HL-60/S4 (cell line): Measurements from ENCODE around the gene CEMIP2.

Experiments
- in situ Hi-C: fragments of 300-500 bp; cut with MboI; formaldehyde crosslinking; loops from 2 replicates; pipeline ENCODE4 v1.14.3; 2022; ENCODE audit warnings: low sequenced_read_pairs

CEMIP2 gene

DNA sequence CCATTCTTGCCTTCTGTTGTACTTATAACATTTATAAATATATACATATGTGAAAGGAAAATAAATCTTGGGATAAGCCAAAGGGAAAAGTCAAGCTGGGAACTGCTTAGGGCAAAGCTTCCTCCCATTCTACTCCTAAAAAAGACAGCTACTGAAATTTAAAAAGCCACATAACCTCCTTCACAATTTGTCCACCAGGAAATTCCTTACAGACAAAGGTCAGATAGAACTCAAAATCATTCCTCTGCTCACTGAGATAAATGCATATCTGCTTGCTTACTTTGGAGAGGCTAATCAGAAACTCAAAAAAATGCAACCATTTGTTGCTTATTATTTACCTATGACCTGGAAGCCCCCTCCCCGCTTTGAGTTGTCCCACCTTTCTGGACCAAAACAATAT, 112.5 kb downstream of the CEMIP2 start:
- in situ Hi-C loops = no loop called here

DNA sequence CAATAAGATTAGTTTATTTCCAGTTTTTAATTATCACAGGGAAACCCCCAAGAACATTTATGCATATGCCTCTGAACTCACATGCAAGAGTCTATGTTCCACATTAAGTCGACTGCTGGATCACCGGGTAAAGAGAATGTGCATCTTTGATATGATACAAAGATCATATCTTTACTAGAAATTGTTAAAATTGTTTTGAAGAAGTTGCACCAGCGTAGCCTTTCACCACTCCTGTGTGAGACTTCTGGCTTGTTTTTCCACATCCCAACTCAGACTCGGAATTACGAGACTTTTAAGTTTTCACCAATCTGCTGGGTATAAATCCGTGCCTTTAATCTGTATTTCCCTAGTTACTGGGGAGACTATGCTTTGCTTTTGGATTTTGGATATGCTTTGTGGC, 113.2 kb downstream of the CEMIP2 start:
- in situ Hi-C loops = no loop called here

DNA sequence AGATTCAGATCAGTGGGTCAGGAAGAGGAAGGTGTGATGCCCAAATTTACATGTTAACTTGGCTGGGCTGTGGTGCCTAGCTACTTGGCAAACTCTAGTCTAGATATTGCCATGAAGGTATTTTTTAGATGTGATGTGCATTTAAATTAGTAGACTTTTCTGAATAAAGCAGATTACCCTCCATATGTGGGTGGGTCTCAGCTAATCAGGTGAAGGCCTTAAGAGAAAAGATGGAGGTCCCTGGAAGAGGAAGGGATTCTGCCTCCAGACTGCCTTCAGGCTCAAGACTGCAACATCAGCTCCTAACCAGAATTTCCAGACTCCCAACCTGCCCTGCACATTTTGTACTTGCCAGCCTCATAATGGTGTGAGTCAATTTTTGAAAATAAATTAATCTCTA, 115.8 kb downstream of the CEMIP2 start:
- in situ Hi-C loops = no loop called here

GRCh38 chr9:71648453-71648852, 119.9 kb downstream of the CEMIP2 start:
- in situ Hi-C loops = no loop called here

DNA sequence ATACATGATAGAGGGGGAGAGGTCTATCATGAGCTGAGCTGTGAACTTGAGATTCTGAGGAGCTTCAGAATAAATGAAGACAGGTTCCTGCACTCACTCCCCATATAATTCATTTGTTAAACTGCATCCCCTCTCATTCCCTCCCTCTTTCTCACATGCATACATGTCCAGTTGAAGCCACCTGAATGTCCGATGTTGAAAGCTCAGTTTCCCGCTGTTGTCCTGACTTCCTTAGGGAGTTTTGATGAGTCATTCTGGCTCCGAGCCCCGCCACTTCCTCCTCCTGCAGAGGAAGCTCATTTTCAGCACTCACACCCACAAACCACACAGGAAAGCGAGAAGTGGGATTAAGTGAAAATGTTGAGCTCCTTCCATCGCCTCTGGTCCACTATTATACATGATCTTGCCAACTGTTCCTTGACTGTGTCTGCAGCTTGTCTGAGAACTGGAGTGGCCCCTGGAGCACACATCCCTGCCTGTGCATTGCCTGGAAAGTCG, 121.2 kb downstream of the CEMIP2 start:
- in situ Hi-C loops = no loop called here

DNA sequence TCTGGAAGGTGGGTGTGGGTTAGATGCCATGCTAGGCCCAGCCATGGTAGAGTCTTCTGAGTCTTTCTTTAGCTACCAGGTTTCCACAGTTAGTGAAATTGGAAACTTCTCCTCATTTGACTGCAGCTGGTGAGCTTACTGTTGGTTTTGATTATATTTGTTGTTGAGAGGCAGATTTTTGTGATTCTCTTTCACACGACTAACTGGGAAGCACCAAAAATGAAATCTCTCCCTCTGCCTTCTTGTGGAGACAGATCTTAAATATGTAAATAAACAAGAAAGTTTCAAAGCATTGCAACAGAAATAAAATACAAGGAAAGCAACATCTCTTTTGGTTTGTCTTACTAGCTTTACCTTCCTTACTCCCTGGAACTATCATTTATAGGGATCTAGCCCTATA, 122.2 kb downstream of the CEMIP2 start:
- in situ Hi-C loops = no loop called here

DNA sequence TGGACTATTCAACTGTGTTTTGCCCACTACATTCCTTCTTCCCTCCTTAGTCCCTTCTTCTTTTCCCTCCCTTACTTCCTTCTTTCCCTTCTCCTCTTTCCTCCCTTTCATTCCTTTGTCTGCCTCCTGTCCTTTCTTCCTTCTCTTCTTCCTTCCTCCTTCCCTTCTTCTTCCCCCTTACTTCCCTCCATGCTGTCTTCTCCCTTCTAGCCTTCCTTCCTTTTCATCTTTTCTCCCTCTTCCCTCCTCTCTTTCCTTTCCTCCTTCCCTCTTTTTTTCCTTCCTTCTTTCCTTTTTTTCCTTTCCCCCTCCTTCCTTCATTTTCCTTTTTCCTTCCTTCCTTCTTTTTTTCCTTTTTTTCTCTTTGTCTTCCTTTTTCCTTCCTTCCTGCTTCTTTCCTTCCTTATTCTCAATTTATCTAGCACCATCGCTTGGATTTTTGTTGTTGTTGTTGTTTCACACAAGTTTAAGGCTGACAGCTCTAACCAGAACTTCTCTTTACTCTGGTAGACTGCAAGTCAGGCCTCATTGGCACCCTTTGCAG, 123.4 kb downstream of the CEMIP2 start:
- in situ Hi-C loops = no loop called here

DNA sequence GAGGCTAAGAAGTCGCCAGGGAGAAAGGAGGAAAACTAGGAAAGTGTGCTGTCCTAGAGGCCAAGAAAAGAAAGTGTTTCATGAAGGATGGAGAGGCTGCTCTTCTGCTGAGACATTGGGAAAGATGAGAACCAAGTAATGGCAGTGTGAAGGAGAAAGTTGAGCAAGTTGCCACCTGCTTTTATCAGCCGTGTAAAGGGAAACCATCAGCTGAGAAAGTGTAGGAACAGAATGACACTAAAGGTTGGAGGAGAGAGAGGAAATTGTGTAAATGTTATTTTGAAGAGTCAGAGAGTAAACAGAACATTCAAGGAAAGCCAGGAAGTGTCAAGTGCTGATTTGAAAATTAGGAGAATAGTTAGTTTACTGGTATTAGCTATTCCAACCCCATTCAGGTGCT, 125.0 kb downstream of the CEMIP2 start:
- in situ Hi-C loops = no loop called here

- in situ Hi-C loops = no loop called here
Measured at GRCh38 chr9:71642056-71642455, 126.3 kb downstream of the CEMIP2 start.

DNA sequence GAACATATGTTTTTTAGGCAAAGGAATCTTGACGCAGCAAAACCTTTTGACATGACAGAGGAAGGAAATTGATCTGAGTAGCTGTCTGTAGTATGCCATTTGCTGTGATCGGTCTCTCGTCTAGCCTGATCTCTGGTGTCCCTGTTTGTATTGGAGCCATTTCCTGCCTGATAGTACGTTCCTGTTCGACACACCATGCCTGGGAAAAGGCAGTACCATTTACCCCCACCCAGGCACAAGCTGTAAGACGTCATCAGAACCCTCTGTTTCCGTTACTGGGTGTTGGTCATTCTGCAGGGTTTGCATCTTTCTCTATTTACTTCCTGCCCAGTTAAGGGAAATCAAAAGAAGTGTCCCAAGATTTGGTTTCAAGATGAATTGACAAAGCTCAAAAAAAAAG, 129.7 kb downstream of the CEMIP2 start:
- in situ Hi-C loops = no loop called here

DNA sequence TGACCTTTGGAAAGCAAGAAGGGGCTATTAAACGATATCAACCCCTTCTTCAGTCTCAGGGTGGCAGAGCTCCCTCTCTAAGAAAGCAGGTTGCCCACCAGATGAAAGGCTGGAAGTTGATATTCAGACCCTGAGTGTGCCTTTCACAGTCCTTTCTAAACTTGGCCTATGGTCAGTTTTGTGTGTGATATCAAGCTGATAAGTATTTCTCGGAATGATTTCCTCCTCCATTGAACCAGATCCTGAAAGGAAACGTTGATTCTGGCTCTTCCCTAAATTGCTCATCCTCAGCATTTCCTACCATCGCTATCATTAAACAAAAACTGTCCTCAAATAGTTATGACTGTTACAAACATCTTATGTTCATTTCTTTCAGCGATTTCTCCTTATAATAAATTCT, 130.4 kb downstream of the CEMIP2 start:
- in situ Hi-C loops = no loop called here

- in situ Hi-C loops = no loop called here
Measured at GRCh38 chr9:71637375-71637774, 130.9 kb downstream of the CEMIP2 start.

GRCh38 chr9:71636143-71636839, 132.0 kb downstream of the CEMIP2 start:
- in situ Hi-C loops = no loop called here

DNA sequence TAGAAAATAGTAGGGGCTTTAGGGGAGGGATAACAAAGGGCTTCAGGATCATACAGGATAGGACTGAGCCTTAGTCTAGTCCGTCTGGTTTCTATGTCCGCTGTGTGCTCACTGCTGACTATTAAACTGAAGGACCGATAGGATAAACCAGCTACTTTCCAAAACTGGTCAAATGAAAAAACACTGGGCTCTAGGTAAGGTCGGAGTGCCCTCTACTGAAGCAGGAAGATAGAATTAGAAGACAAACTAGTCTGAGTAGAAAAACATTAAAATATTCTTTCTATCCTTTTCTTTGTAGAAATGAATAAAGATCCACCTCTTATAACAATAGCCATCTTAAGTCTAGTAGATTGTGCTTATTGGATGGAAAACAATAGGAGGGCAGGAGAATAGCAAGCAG, 133.6 kb downstream of the CEMIP2 start:
- in situ Hi-C loops = no loop called here
